ENCODE data around the gene SPATS2L. TPM values are rescaled to one million over a fixed set of nuclear protein-coding genes. Genes with fewer than 3 reads are reported as not detected.

SPATS2L gene
- total RNA-seq, 1 donor from 2014 or later = 36.6 TPM

DNA sequence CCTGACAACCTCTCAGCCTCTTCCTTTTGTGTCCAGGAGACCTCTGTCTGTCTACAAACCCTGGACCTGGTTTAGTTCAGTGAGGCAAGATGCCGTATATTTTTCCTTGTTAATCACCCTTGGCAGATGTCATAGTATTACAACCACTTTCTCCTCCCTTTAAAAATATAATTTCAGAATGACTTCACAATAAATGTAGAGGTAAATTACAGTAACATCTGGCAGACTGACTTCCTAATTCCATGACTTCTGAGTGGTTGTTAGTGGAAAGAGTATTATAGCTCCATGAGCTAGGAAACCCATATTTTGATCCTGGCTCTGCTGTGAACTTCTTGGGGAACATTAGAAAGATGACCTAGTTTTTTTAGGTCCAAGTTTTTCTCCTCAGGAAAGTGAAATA lies 39.5 kb downstream of the SPATS2L start:
- TF ChIP-seq, protein P1, sequence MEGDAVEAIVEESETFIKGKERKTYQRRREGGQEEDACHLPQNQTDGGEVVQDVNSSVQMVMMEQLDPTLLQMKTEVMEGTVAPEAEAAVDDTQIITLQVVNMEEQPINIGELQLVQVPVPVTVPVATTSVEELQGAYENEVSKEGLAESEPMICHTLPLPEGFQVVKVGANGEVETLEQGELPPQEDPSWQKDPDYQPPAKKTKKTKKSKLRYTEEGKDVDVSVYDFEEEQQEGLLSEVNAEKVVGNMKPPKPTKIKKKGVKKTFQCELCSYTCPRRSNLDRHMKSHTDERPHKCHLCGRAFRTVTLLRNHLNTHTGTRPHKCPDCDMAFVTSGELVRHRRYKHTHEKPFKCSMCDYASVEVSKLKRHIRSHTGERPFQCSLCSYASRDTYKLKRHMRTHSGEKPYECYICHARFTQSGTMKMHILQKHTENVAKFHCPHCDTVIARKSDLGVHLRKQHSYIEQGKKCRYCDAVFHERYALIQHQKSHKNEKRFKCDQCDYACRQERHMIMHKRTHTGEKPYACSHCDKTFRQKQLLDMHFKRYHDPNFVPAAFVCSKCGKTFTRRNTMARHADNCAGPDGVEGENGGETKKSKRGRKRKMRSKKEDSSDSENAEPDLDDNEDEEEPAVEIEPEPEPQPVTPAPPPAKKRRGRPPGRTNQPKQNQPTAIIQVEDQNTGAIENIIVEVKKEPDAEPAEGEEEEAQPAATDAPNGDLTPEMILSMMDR (IDR thresholded peaks at IDR 0.05) = no peak
- H3K27ac ChIP-seq = no peak overlapping the region
- intact Hi-C loops (cut with DNase I) = no loop called here

DNA sequence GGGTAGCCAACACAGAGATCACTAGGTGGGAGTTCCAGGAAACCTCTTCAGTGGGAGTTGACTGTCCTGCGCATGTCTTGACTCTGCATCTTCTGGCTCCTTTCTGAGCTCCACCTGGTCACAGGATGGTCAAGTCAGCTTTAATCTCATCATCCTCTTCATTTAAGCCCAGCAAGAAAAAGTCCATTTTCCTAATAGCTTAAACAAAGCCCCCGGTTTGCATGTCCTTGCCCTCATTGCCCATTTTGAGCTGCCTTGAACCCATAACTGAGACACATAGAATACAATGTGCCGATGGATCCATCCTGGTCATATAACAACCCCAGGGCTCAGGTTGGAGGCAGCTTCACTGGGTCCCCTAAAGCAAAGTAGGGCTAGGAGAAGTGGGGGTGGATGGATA lies 40.8 kb downstream of the SPATS2L start:
- no peaks in the 10 kb centered on the region for H3K27me3 ChIP-seq
- peaks cover 0 to 11% of the 10 kb centered on the region in 2 donors for H3K4me1 ChIP-seq
- H3K4me3 ChIP-seq = no peak overlapping the region
- no peak for DNase-seq (ENCODE audit: low spot score in 2 of 2)
- no peaks in the 10 kb centered on the region for H3K9me3 ChIP-seq
- TF ChIP-seq, protein P1 (IDR thresholded peaks at IDR 0.05) = no peak
- intact Hi-C loops (cut with DNase I) = no loop called here
- H3K36me3 ChIP-seq = no peaks in the 10 kb centered on the region
- H3K27ac ChIP-seq = no peak overlapping the region

More for the DNA sequence above, 39.5 kb downstream of the SPATS2L start:
- H3K27me3 ChIP-seq = no peaks in the 10 kb centered on the region
- no peak overlapping the region for H3K4me3 ChIP-seq
- no peak for DNase-seq (ENCODE audit: low spot score in 2 of 2)
- no peaks in the 10 kb centered on the region for H3K36me3 ChIP-seq
- no peaks in the 10 kb centered on the region for H3K9me3 ChIP-seq
- H3K4me1 ChIP-seq = peaks cover 0 to 10% of the 10 kb centered on the region in 2 donors

DNA sequence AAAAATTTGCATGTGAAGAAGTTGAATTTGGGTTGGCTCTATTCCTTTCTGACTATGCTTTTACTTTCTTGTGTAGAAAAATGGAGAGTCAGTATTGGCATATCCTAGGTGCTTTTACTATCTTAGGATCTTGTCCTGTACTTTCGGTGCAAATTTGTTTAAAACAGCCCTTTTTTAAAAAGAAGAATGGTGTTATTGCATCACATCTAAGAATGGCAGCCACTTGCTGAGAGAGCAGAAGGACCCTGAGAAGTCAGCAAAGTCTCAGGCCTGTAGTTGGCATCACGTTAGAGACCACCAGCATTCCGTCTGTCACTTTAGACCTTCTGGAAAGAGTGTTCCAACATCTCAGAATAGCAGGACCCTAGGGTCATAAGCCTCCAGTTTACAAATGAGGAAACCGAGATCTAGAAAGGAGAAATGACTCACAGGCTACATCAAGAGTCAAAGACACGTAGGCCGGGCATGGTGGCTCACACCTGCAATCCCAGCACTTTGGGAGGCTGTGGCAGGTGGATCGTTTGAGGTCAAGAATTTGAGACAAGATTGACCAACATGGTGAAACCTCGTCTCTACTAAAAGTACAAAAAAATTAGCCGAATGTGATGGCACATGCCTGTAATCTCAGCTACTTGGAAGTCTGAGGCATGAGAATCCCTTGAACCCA lies 42.5 kb downstream of the SPATS2L start:
- Histone ChIP-seq H3K27ac (no peak overlapping the region), H3K27me3 (no peaks in the 10 kb centered on the region), H3K36me3 (no peaks in the 10 kb centered on the region), H3K4me1 (peaks cover 6 to 15% of the 10 kb centered on the region in 2 donors), H3K4me3 (no peak overlapping the region), H3K9me3 (no peaks in the 10 kb centered on the region)
- TF ChIP-seq, protein P1 (IDR thresholded peaks at IDR 0.05) = no peak
- DNase-seq (ENCODE audit: low spot score in 2 of 2) = no peak
- intact Hi-C loops (cut with DNase I) = no loop called here

- Histone ChIP-seq H3K4me1 (peaks cover 6 to 15% of the 10 kb centered on the region in 2 donors), H3K36me3 (no peaks in the 10 kb centered on the region), H3K27ac (no peak overlapping the region), H3K27me3 (no peaks in the 10 kb centered on the region), H3K4me3 (no peak overlapping the region), H3K9me3 (no peaks in the 10 kb centered on the region)
- TF ChIP-seq, protein P1 (IDR thresholded peaks at IDR 0.05) = no peak
- intact Hi-C loops (cut with DNase I) = no loop called here
- no peak for DNase-seq (ENCODE audit: low spot score in 2 of 2)
Observed at GRCh38 chr2:200349868-200350267, 43.4 kb downstream of the SPATS2L start.

- DNase-seq (ENCODE audit: low spot score in 2 of 2) = no peak
- H3K27me3 ChIP-seq = no peaks in the 10 kb centered on the region
- peaks cover 6 to 15% of the 10 kb centered on the region in 2 donors for H3K4me1 ChIP-seq
- TF ChIP-seq, protein P1 (IDR thresholded peaks at IDR 0.05) = no peak
- H3K27ac ChIP-seq = no peak overlapping the region
- intact Hi-C loops (cut with DNase I) = no loop called here
- no peaks in the 10 kb centered on the region for H3K9me3 ChIP-seq
- no peak overlapping the region for H3K4me3 ChIP-seq
- H3K36me3 ChIP-seq = no peaks in the 10 kb centered on the region
Observed at GRCh38 chr2:200350850-200351285, 44.4 kb downstream of the SPATS2L start.
